Measurements from ENCODE around the gene YWHAH.

The YWHAH gene

GRCh38 chr22:31943978-31944699 lies at the start of gene YWHAH:
Gene YWHAH, plus strand, starts transcription at chr22:31944535. Its CDS starts 199 bp downstream, at chr22:31944734.
- DNase-seq (ENCODE audit: low spot score): peak; percentile 96

- DNase-seq (ENCODE audit: low spot score): no peak
Measured at GRCh38 chr22:31895411-31896123, 48.8 kb upstream of the YWHAH start.

- DNase-seq (ENCODE audit: low spot score): no peak
Measured at GRCh38 chr22:31896472-31896871, 47.9 kb upstream of the YWHAH start.

- peak; percentile 47 for DNase-seq (ENCODE audit: low spot score)
Measured at GRCh38 chr22:31897842-31898805, 46.2 kb upstream of the YWHAH start.

GRCh38 chr22:31898926-31899325 lies 45.4 kb upstream of the YWHAH start:
- DNase-seq (ENCODE audit: low spot score): peak; percentile 47

- DNase-seq (ENCODE audit: low spot score): no peak
Measured at GRCh38 chr22:31899669-31900068, 44.7 kb upstream of the YWHAH start.

GRCh38 chr22:31901388-31902137 lies 42.8 kb upstream of the YWHAH start:
- DNase-seq (ENCODE audit: low spot score): no peak

- DNase-seq (ENCODE audit: low spot score): no peak
Measured at GRCh38 chr22:31904651-31905050, 39.7 kb upstream of the YWHAH start.

- no peak for DNase-seq (ENCODE audit: low spot score)
Measured at GRCh38 chr22:31905356-31905755, 39.0 kb upstream of the YWHAH start.

- no peak for DNase-seq (ENCODE audit: low spot score)
Measured at GRCh38 chr22:31906086-31906485, 38.2 kb upstream of the YWHAH start.

GRCh38 chr22:31906569-31906968 lies 37.8 kb upstream of the YWHAH start:
- no peak for DNase-seq (ENCODE audit: low spot score)

GRCh38 chr22:31909977-31910376 lies 34.4 kb upstream of the YWHAH start:
- DNase-seq (ENCODE audit: low spot score): no peak

GRCh38 chr22:31911565-31912406 lies 32.5 kb upstream of the YWHAH start:
- DNase-seq (ENCODE audit: low spot score): no peak

- DNase-seq (ENCODE audit: low spot score): no peak
Measured at GRCh38 chr22:31912407-31912743, 32.0 kb upstream of the YWHAH start.

- DNase-seq (ENCODE audit: low spot score): no peak
Measured at GRCh38 chr22:31915586-31915985, 28.7 kb upstream of the YWHAH start.

- DNase-seq (ENCODE audit: low spot score): peak; percentile 47
Measured at GRCh38 chr22:31917227-31917921, 27.0 kb upstream of the YWHAH start.

GRCh38 chr22:31919730-31920129 lies 24.6 kb upstream of the YWHAH start:
- DNase-seq (ENCODE audit: low spot score): no peak

GRCh38 chr22:31920306-31920705 lies 24.0 kb upstream of the YWHAH start:
- no peak for DNase-seq (ENCODE audit: low spot score)

GRCh38 chr22:31921106-31921505 lies 23.2 kb upstream of the YWHAH start:
- no peak for DNase-seq (ENCODE audit: low spot score)

- no peak for DNase-seq (ENCODE audit: low spot score)
Measured at GRCh38 chr22:31922534-31922933, 21.8 kb upstream of the YWHAH start.
